GM21381 (cell line): Measurements from ENCODE around the gene PDHX.
"Not testable (repeated sequence)": the region's sequence is repeated elsewhere in the genome, so short reads cannot be mapped to it uniquely, and the experiment has no call there.

ENCODE experiments used
- ATAC-seq: cut with Tn5 transposase; IDR thresholded peaks from one replicate; pipeline ENCODE4 v1.9.1; 2021; ENCODE audit warnings: mild to moderate bottlenecking, moderate library complexity; ENCODE audit not compliant: unreplicated experiment

PDHX gene

DNA sequence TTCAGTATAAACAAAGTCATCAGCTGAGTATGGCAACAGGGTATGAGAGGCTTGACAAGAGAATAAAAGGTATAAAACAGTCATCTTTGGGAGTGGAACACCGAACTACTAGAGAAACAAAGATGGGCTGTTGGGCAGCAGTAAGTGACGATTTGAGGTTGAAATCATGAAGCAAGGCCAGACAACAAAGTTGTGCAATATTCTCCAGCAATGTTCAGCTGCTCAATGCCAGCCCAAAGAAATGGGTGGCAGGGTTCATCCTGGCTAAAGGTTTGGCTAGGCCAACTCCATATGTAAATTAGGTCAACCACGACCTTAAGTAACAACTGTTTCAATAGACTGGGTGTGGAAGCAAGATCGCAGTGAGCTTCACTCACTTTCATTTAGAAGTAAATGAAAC is 6.5 kb upstream of the PDHX start:
- no peak for ATAC-seq

DNA sequence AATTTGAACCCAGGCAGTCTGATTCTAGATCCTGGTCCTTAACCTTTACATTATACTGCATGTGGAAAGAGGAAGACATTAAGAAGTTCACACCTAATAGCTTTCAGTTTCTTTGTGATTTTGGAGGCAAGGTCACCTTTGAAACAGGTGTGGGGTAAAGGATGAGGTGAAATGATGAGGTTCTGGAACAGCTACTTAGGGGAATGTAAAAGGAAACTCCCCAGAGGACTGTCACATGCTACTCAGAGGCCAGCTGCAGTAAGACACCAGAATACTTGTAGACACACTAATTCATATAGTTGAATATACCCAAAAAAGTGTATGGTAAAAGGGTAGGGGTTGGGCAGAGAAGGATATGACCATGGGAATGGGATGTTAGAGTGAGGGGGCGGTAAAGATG is 5.6 kb upstream of the PDHX start:
- no peak for ATAC-seq

DNA sequence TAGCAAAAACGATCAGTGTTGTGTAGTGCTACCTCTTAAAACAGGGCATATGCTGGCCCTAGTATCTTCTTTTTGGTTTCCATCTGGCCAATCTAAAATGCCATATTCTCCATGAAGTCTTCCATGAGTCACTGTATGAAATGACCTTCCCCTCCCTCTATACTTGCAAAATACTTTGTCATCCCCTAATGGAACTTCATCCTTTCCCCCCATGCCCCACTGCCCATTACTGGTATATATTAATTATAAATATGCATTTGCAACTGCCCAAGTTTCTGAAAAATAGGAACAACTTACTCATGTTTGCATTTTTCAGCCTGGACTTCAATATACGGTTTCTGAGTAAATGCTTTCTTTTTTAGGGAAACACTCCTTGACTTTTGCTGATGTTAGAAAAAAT is 4.7 kb upstream of the PDHX start:
- no peak for ATAC-seq

DNA sequence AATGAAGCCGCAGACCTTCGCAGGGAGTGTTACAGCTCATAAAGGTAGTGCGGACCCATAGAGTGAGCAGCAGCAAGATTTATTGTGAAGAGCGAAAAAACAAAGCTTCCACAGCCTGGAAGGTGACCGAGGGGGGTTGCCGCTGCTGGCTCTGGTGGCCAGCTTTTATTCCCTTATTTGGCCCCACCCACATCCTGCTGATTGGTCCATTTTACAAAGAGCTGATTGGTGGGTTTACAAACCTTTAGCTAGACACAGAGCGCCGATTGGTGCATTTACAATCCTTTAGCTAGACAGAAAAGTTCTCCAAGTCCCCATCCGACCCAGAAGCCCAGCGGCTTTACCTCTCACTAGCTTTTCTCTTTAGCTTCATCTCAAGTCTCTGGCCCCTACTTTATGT is 2.9 kb upstream of the PDHX start:
- ATAC-seq: not testable (repeated sequence)

DNA sequence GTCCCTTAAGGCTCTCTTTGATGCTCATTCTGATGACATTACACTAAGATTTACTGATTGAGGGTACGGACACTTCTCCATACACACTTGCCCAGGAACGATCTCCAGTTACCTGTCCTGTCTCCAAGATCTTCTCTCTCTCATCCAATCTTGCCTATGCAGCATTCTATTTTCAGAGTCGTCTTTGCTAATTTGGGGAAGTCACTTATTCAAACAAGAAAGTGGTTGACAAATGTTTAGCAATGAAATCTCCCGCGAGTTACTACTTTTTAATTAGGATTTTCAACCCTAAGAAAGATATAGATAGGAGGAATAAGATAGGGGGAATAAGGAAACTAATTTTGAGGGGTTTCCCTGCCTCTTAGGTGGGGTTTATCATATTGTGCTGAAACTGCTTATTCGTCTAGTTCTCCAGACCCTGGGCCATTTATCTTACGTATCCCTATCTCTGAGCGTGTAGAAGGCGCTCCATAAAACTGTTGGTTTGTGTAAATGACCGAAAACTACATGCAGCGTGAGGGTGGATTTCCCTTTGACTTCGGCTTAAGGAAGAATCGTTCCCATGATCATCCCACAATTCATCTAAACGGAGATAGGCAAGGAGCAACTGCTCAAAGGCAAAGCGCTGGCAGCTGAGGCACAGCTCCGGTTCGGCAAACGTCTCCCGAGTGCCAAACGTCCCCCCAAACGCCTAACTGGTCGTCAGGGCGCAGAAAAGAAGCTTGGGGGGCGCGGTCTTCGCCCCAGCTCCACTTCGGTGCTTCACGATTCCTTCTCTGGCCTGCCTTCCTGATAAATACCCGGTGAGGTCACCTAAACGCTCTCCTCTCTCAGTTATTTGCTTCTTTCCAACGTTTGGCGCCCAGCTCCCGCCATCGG is 1.0 kb upstream of the PDHX start:
- ATAC-seq: no peak

DNA sequence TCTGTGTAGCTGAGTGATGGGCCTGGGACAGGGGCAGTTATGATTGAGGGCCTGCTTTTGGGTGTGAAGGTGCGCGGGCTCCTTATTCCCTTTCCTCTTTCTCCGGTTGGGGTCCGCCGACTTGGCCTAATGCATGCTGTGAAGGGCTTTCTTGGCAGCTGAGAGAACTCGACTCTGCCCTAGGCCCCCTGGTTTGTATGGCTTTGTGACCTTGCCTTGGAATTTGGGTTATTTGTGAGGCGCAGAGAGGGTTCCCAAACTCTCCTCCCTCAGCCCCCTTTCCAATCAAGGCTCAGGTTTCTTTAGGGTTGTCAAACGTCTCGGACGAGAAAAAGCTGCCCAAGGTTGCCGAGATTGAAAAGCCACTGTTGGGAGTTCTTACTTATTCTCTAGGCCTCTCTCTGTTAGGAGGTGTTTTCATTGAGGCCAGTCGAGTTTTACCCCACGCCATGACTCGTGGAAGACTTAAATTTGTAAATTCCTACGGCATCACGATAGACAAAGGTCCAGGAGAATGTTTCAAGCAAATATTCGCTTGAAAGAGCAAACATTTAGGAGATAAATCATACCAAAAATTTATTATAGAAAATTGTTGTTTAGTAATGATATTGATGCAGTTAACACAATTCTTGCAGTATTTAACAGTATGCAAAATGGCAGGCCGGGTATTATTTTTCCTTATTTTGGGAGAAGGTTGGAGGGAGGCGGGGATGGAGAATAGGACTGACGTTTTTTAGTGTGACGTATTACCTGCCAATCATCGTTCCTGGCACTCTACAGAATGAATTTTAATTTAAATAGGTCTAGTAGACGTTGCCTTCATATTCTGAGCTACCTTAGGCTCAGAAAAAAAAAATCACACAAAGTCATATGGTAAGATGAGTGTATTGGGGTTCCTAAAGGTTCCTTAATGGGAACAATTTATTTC is 689 bp downstream of the PDHX start:
- ATAC-seq: peak; percentile 19

DNA sequence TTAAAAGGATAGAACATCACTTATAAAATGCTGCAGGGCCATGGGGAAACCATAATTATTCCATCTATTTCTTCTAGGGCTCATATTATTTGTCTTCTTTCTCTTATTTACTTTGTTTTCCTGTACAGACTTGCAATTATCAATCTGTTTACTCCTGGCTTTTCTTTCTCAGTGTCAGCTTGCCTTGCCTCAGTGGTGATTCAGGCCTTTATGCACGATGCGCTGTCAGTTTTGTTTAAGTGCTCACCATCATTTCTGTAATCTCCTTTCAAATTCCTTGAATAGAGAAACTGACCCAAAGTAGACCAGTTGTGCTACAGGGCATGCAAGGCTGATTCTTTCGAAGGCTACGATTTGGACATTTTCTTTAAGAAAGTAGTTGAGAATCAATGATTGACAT is 4.7 kb downstream of the PDHX start:
- ATAC-seq: no peak

DNA sequence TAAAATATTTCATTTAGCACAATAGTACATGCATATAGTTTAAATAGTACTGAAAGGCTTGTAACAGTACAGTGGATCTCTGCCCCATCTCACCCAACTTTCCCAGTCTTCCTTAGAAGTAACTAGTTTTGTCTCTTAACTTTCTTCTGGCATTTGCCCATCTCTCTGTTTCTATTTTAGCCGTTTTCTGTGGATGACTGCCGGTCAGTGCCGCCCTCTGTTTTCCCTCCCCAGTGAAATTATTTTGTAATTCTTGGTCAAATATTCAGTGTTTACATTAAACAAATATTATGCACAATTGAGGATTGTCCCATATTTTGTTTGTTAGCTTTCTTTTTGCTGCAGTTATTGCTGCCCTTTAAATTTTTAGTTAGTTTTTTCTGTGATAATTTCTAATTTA is 8.3 kb downstream of the PDHX start:
- ATAC-seq: no peak

DNA sequence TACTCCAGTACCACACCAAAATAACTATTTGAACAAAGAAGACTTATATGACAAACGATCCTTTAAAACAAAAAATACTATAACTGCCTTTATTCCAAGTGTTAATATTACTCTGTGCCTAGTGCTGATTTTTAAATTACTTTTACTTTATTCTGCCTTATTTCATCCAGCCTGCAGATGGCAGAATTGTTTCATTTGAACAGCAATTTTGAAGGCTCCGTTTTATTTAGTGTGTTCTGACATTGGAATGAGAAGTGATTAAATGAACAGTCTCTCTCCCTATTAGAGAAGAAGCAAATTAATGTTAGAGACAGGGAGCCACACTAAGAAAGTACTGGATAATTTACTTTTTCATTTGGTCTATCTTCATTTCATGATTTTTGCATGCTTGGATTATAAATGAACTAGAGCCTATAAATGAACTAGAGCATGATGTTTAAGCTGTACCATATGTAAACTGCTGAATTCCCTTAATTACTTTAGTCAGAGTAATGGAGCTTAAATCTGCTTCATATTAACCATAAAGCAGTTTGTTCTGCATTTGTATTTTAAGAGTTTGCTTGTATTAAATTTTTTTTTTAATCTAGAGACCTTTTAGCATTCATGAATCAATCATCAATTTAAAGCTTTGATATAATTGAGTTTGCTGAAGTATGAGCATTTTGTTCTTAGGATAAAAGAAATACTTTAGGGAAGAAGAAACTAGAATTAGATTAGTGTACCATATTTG is 9.8 kb downstream of the PDHX start:
- no peak for ATAC-seq

DNA sequence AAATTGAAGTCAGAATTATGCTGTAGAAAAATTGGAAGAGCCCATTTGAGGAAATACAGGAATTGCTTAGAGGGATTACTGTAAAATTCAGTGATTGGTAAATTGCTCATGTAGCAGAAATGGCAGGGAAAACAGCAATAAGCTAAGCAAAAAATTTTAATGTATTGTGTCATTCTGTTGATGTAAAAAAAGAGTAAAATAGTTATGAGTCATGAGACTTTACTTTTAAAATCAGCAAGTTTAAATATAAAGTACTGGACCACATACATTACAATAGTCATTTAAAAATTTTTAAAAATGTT is 10.4 kb downstream of the PDHX start:
- no peak for ATAC-seq

DNA sequence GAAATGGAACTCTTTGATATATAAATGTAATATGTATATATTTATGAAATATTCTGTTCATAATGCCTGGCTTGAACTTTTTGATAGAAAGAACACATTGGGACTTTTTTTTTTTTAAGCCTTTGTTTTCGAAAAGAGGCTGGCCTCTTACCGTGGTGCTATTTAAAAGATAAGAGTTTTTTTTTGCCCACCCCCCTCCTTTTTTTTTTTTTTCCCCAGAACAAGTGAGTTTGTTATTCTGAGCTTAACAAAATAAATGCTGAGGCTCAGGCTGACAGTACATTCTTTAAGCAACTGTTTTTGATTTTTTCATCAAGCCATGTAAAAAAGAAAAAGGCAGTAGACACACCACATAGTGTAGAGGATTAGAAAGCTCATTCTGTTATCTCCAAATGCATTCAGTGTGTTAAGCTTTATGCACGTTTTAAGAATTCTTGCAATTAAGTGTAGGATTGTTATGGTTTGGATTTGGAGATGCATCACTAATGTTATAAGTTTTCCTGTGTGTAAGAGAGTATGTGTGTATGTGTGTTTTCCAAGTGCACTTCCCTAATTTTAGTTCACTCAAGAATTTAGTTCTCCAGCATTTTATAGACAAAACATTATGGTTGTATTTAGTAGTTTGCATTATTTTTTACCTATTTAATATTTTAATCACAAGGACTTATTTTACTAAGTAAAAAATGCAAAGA is 12.0 kb downstream of the PDHX start:
- ATAC-seq: no peak

DNA sequence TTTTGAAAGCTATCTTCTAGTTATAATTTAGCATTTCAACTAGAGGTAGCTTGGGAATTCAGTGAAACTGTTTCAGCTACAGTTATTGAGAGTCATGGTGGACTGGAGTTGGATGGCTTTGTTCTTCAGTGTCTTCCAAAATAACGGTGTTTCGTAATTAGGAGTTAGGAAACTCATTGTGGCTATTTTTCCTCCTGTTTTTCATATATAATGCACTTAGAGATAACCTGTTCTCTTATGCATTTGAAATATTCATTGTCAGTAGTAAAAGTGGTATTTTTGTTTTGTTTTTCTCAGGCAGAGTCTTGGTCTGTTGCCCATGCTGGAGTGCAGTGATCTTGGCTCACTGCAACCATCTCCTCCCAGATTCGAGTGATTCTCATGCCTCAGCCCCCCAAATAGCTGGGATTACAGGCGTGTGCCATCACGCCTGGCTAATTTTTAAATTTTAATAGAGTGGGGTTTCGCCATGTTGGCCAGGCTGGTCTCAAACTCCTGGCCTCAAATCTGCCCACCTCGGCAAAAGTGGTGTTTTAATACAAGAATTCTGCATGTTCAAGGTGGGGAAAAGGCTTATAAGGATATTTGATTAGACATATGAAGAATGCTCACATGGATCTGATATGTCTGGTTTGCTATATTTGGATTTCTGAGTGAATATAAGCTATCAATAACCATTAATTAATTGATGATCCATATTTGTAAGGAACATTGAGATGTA is 12.7 kb downstream of the PDHX start:
- ATAC-seq: no peak

DNA sequence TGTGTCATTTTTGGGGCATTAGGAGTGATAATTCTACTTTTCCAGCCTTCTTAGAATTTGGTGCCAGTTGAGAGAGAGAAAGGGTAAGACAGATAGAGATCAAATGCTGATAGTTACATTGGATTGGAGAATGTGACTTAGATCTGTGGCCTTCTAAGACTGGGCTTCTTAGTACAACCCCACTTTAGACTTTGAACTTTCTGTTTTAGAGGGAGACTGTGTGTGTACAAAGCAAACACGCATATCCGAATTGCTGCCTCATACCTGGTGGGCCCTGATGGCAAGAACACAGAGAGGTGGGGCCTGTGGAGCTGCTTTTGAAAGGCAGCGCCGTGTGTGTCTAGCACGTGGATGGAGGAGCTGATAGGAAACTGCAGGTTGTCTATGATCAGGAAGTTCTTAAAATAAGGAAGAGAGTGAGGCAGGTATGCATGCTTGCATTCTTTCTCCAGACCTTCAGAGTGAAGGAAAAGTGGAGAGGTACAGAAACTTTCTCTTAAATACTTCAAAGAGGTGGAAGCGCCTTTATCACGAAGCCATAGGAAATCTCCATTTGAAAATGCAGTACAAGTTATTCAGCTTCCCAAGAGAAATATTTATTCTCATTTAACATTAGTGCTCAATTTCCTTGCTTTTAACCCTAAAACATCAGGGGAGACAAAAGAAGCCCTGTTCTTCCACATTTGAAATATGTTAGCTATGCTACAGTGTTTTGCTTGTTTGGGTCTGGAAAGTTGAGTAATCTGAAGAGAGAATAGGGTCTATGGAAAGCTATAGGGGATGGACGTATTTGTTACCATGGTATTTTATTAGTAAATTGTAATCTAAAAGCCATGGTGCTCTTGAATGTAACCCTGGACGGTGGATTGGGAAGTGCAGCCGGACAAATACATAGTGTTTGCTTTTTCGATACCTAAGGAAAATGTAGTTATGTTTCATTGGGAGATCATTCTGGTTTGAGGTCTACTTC is 13.7 kb downstream of the PDHX start:
- no peak for ATAC-seq

DNA sequence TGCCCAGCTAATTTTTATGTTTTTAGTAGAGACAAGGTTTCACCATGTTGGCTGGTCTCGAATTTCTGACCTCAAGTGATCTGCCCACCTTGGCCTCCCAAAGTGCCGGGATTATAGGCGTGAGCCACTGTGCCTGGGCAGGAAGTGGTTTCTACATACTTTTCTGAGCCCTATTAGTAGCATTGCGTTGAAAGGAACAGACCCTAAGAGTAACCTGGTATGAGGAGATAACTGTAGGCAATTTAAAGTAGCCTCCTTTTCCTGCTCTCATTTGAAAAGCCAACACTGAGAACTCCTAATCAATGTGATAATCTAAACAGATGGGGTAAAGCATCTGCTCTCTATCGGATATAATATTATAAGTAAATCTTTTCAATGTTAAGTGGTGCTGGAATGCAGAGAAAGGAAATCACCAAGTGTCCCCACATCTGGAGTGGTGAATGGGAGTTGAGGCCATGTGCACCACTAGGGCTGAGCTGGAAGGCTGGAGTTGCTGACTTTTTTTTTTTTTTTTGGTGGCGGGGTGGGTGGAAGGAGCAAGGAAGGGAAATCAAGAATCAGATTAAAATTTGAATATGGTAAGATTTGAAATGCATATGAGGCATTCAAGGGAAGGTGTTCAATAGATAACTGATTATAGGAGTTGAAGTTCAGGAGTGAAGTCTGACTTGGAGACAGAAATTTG is 20.7 kb downstream of the PDHX start:
- no peak for ATAC-seq

DNA sequence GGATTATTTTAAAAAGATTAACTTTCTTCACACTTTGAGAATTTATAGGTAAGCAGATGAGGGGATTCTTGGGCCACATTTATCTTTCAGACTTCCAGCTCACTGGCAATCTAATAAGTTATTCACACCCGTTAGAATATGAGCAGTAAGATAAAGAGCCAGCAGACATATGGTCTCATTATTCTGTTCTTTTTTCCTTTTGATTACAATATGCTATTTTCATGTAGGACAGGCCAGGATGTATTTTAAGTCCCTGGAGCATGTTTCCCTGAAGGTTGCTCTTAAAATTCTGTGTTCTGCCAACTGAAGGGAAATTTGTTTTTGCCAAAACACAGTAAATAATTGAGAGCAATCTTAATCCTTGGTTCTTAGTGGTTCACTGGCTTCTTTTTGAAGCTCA is 22.2 kb downstream of the PDHX start:
- ATAC-seq: no peak

DNA sequence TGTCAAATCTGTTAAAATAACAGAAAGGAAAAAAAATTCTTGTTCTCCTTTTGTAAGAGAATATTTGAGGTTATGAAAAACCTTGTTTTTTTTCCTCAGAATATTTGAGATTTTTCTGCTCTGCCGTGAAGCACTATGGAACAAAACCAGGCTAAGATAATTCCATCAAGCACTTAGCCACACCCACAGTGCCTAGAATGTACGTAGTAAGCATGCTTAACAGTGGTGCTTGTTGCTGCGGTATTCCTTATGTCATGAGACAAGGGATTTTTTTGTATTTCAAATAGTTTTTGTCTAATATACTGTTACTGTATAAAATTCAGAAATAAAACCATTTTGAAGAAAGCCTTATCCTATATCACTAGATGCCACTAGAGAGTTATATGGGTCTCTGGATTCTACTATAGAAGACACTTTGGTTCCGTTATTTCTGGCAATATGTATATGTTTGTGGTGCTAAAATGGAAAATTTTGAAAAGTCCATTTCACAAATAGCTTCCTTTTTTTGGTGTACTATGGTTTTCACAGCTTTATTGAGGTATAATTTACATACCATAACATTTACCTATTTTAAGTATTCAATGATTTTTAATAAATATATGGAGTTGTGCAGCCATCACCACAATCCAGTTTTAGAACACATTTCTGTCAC is 23.7 kb downstream of the PDHX start:
- no peak for ATAC-seq

DNA sequence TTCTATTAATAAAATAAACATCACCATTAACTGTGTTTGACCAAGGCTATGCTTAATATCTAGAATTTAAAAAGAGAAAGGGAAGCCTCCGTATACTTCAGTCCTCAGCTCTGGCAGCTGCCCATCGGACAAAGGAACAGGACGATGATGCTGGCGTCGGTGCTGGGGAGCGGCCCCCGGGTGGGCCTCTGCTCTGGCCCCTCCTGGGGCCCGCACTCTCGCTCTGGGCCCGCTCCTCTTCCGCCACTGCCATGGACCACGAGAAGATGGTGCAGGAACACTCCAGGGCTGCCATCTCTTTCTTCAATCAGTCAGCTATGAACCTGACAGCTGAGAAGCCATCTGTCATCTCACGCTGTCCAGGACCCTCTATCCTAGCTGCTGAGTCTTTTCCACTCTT is 25.3 kb downstream of the PDHX start:
- no peak for ATAC-seq

DNA sequence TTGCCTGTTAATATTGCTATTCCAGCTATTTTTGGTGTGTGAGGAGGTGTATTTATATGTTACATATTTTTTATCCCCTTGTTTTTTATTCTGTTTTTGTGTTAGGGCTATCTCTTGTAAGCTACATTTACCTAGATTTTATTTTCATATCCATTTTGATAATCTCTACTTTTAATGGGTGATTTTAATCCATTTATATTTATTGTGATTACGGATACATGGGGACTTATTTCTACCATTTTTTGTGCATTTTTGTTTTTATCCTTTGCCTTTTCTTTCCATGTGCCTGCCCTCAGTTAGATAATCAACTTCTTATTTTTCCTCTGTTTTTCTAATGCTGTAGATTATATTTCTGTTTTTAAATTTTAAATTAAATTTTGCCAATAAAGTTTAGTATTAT is 28.3 kb downstream of the PDHX start:
- no peak for ATAC-seq
